Endothelial cell of umbilical vein (primary cell): Measurements from ENCODE around the gene PARP8. TPM values are rescaled to one million over a fixed set of nuclear protein-coding genes. Genes with fewer than 3 reads are reported as not detected.
"Not testable (repeated sequence)": the region's sequence is repeated elsewhere in the genome, so short reads cannot be mapped to it uniquely, and the experiment has no call there.

Experiments used
- BruUV-seq: library from RNA; stranded (reverse); fragments of 400-500 nt; replicated peaks from 2 replicates; lab custom pipeline; 2021; lab: Mats Ljungman, UMichigan
- CTCF ChIA-PET: fragments of 300-600, 350-600 bp; sonication (Branson Sonifier 250); formaldehyde crosslinking; loops from one replicate; lab custom pipeline; 2021; ENCODE audit warnings: antibody characterized with exemption, inconsistent platforms; lab: Charles Lee
- POLR2A ChIA-PET: fragments of 300-600, 350-600 bp; sonication (Branson Sonifier 250); formaldehyde crosslinking; loops from one replicate; lab custom pipeline; 2021; ENCODE audit warnings: antibody characterized with exemption, inconsistent platforms; lab: Charles Lee
- DNase-seq: peaks from one replicate; pipeline ENCODE4 v3.0.0-alpha.2; 2011; ENCODE audit warnings: low read depth, low spot score
- FAIRE-seq: peaks from 2 replicates; lab custom pipeline; 2011; peaks lifted over from hg19 to GRCh38; lab: Jason Lieb, UNC
- H2AFZ ChIP-seq: 2 replicates; pipeline ENCODE4 v1.6.0; 2012; ENCODE audit warnings: low read depth, low read length, control low read depth, inconsistent platforms
- H3K27ac ChIP-seq: 2 replicates; pipeline ENCODE4 v1.5.1; 2011; ENCODE audit warnings: low read depth, mild to moderate bottlenecking, control low read depth, low read length, moderate library complexity; ENCODE audit not compliant: insufficient read depth
- H3K27me3 ChIP-seq, 2 experiments: 2 replicates each; pipeline versions ENCODE4 v1.6.0 to v1.6.1; 2011; ENCODE audit warnings: low read length in 2 of 2, mixed read lengths in 1 of 2; ENCODE audit not compliant: control insufficient read depth in 2 of 2, insufficient read depth in 2 of 2
- H3K36me3 ChIP-seq, 2 experiments: 2 replicates in 1 of 2; 3 replicates in 1 of 2; pipeline ENCODE4 v1.5.1; 2011; ENCODE audit warnings: low read length in 2 of 2, mild to moderate bottlenecking in 1 of 2, moderate library complexity in 1 of 2; ENCODE audit not compliant: control insufficient read depth in 2 of 2, insufficient read depth in 2 of 2; ENCODE audit errors: extremely low read depth in 1 of 2
- H3K4me1 ChIP-seq: 3 replicates; pipeline ENCODE4 v1.5.1; 2011; ENCODE audit warnings: mild to moderate bottlenecking, low read length; ENCODE audit not compliant: control insufficient read depth, insufficient read depth; ENCODE audit errors: extremely low read depth
- H3K4me2 ChIP-seq: 2 replicates; pipeline ENCODE4 v1.6.1; 2011; ENCODE audit warnings: low read length, control low read depth, mixed read lengths; ENCODE audit not compliant: insufficient read depth
- H3K4me3 ChIP-seq, 3 experiments: fragments of 200-600 bp in 1 of 3; sonication (generic), shearing (Covaris generic) in 1 of 3; replicated peaks in 1 of 3; 2 replicates each; pipeline ENCODE4 v1.5.1; 2011 to 2016; ENCODE audit warnings: control low read depth in 3 of 3, low read length in 3 of 3, mild to moderate bottlenecking in 2 of 3, inconsistent platforms in 1 of 3, low read depth in 1 of 3, moderate library complexity in 1 of 3; ENCODE audit not compliant: insufficient read depth in 1 of 3
- H3K79me2 ChIP-seq: 2 replicates; pipeline ENCODE4 v1.6.0; 2012; ENCODE audit warnings: low read length, inconsistent platforms; ENCODE audit not compliant: control insufficient read depth, insufficient read depth
- H3K9ac ChIP-seq: replicated peaks from 2 replicates; pipeline ENCODE3; 2011; ENCODE audit warnings: low read length, control low read depth; ENCODE audit not compliant: insufficient read depth; ENCODE audit errors: extremely low read depth
- H3K9me1 ChIP-seq: replicated peaks from 3 replicates; pipeline ENCODE4 v1.6.0; 2011; ENCODE audit warnings: mild to moderate bottlenecking, low read length; ENCODE audit not compliant: control insufficient read depth, insufficient read depth; ENCODE audit errors: extremely low read depth
- H3K9me3 ChIP-seq: replicated peaks from 2 replicates; pipeline ENCODE4 v1.5.1; 2012; ENCODE audit warnings: low read length, inconsistent platforms; ENCODE audit not compliant: control insufficient read depth, insufficient read depth
- H4K20me1 ChIP-seq: replicated peaks from 2 replicates; pipeline ENCODE3; 2011; ENCODE audit warnings: mild to moderate bottlenecking, low read length; ENCODE audit not compliant: control insufficient read depth, insufficient read depth; ENCODE audit errors: extremely low read depth
- EZH2 ChIP-seq: IDR thresholded peaks from 2 replicates; pipeline ENCODE4 v1.6.1; 2012; ENCODE audit warnings: borderline replicate concordance, low read depth, mild to moderate bottlenecking, moderate library complexity, low read length, inconsistent platforms; ENCODE audit not compliant: severe bottlenecking
- FOS ChIP-seq: IDR thresholded peaks from 2 replicates; pipeline ENCODE4 v1.6.1; 2011; ENCODE audit warnings: mild to moderate bottlenecking, low read length, moderate library complexity, borderline replicate concordance; ENCODE audit not compliant: insufficient read depth
- GATA2 ChIP-seq: IDR thresholded peaks from 2 replicates; pipeline ENCODE4 v1.7.0; 2011; ENCODE audit warnings: low read depth, mild to moderate bottlenecking, moderate library complexity, mixed read lengths, low read length; ENCODE audit not compliant: insufficient read length, insufficient read depth
- JUN ChIP-seq: IDR thresholded peaks from 2 replicates; pipeline ENCODE4 v1.6.1; 2011; ENCODE audit warnings: borderline replicate concordance, low read depth; ENCODE audit not compliant: insufficient read length, insufficient read depth
- MYC ChIP-seq: IDR thresholded peaks from one replicate; pipeline ENCODE4 v1.6.1; 2011; ENCODE audit warnings: mild to moderate bottlenecking, low read depth, low read length
- POLR2A ChIP-seq: IDR thresholded peaks from 2 replicates; pipeline ENCODE4 v1.6.1; 2012; ENCODE audit warnings: low read depth, mild to moderate bottlenecking, control low read depth, low read length
- POLR2AphosphoS5 ChIP-seq: IDR thresholded peaks from 2 replicates; pipeline ENCODE4 v1.6.1; 2012; ENCODE audit warnings: low read depth, mild to moderate bottlenecking, control low read depth, low read length, moderate library complexity; ENCODE audit not compliant: insufficient read depth
- dilution Hi-C: fragments of 300-500 bp; cut with MboI; formaldehyde crosslinking; loops from one replicate; pipeline ENCODE4 v1.15.0; 2019; ENCODE audit warnings: low sequenced_read_pairs; ENCODE audit not compliant: extremely low pct_ligation_motif_present
- intact Hi-C: fragments of 100-400 bp; cut with micrococcal nuclease; formaldehyde crosslinking; loops from one replicate; pipeline ENCODE4 v1.10.0; 2022
- polyA plus RNA-seq, 4 experiments: library from polyadenylated mRNA; depleted of rRNA in 3 of 4; stranded (reverse) in 3 of 4; unstranded in 1 of 4; fragments of >200 nt; gene quantifications; 2 replicates each; pipeline versions ENCODE4 v1.2.1 to v1.2.3, GENCODE V29; 2011 to 2012; ENCODE audit warnings: missing spikeins in 1 of 4
- total RNA-seq: library from RNA; stranded (reverse); gene quantifications from 2 replicates; pipeline ENCODE4 v1.2.3, GENCODE V29; 2021
- TF ChIP-seq, protein P1 (sequence below), 2 donors: IDR thresholded peaks; 1 replicate in 1 of 2; 2 replicates in 1 of 2; pipeline ENCODE4 v1.5.1; 2011; ENCODE audit warnings: low read length in 2 of 2, mild to moderate bottlenecking in 2 of 2, moderate library complexity in 2 of 2, control low read depth in 1 of 2, inconsistent platforms in 1 of 2, low read depth in 1 of 2; ENCODE audit not compliant: insufficient read depth in 1 of 2; ENCODE audit errors: extremely low read depth in 1 of 2
- TF ChIP-seq, protein P2 (sequence below): IDR thresholded peaks from 2 replicates; pipeline ENCODE4 v1.6.1; 2011; ENCODE audit not compliant: insufficient read depth, insufficient read length

Gene PARP8
- total and polyA plus RNA-seq, 2 donors (not counting 3 experiments of a cell fraction or from before 2014, with no cell fraction given): 0.03 to 0.60 TPM

DNA sequence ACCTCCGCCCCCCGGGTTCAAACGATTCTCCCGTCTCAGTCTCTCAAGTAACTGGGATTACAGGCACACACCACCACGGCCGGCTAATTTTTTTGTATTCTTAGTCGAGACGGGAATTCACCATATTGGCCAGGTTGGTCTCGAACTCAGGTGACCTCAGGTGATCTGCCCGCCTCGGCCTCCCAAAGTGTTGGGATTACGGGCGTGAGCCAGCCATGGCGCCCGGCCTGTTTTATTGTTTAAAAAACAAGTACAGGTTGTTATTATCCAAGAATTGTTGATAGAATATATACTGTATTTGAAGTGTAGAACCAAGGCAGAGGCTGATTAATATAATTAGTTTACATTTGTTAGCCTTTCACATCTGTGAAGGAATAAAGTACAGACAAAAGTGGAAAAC, 8.9 kb downstream of the PARP8 start:
- no peak for DNase-seq
- Histone ChIP-seq H3K27ac (no peak overlapping the region), H4K20me1 (no peaks in the 10 kb centered on the region), H3K27me3 (no peaks in the 10 kb centered on the region), H3K9me1 (no peaks in the 10 kb centered on the region), H3K79me2 (no peaks in the 10 kb centered on the region), H3K9ac (no peak overlapping the region), H2AFZ (no peak overlapping the region), H3K9me3 (no peaks in the 10 kb centered on the region), H3K4me1 (no peaks in the 10 kb centered on the region), H3K4me2 (no peak overlapping the region), H3K36me3 (no peaks in the 10 kb centered on the region), H3K4me3 (no peak overlapping the region)
- no peak for FAIRE-seq
- CTCF ChIA-PET: no interaction called here
- intact Hi-C loops (no loop called here), dilution Hi-C loops (no loop called here)
- no TSS peak for BruUV-seq
- POLR2A ChIA-PET: no interaction called here
- no peak for TF ChIP-seq EZH2
- no peak for TF ChIP-seq GATA2
- no peak for TF ChIP-seq MYC
- no peak for TF ChIP-seq FOS
- no peak for TF ChIP-seq JUN
- TF ChIP-seq, protein P1, sequence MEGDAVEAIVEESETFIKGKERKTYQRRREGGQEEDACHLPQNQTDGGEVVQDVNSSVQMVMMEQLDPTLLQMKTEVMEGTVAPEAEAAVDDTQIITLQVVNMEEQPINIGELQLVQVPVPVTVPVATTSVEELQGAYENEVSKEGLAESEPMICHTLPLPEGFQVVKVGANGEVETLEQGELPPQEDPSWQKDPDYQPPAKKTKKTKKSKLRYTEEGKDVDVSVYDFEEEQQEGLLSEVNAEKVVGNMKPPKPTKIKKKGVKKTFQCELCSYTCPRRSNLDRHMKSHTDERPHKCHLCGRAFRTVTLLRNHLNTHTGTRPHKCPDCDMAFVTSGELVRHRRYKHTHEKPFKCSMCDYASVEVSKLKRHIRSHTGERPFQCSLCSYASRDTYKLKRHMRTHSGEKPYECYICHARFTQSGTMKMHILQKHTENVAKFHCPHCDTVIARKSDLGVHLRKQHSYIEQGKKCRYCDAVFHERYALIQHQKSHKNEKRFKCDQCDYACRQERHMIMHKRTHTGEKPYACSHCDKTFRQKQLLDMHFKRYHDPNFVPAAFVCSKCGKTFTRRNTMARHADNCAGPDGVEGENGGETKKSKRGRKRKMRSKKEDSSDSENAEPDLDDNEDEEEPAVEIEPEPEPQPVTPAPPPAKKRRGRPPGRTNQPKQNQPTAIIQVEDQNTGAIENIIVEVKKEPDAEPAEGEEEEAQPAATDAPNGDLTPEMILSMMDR (IDR thresholded peaks at IDR 0.05; ENCODE audit: extremely low read depth in 1 of 2, insufficient read depth in 1 of 2, low read depth in 1 of 2, low read length in 2 of 2): no peak
- TF ChIP-seq, protein P2, sequence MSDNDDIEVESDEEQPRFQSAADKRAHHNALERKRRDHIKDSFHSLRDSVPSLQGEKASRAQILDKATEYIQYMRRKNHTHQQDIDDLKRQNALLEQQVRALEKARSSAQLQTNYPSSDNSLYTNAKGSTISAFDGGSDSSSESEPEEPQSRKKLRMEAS: no peak
- TF ChIP-seq POLR2AphosphoS5: no peak
- no peak for TF ChIP-seq POLR2A

DNA sequence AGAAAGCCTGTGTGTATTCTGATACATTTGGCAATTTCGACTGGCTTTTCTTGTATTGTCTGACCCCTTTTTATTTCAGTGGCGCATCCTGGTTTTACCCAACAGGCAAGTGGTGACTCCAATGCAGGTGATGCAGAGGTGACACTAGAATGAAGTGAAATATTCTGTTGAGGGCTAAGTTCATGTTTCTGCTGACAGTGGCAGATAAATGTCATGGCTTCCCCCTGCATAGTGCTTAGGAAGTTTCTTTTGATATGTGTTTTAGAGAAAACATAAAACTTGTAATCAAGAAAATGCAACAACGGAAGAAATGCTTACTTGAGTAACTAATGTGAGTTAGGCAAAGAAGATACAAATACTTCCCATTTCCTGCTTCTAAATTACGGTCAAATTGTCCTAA, 13.1 kb downstream of the PARP8 start:
- H3K36me3 ChIP-seq, H3K27ac ChIP-seq, dilution Hi-C loops, H3K4me3 ChIP-seq, H3K27me3 ChIP-seq, H3K79me2 ChIP-seq, CTCF ChIA-PET, H2AFZ ChIP-seq, H4K20me1 ChIP-seq, H3K4me1 ChIP-seq, DNase-seq, BruUV-seq, H3K4me2 ChIP-seq, POLR2A ChIA-PET, H3K9me3 ChIP-seq, FAIRE-seq, H3K9me1 ChIP-seq, intact Hi-C loops, H3K9ac ChIP-seq: not testable (repeated sequence)
